ENCODE measurements around the gene KSR2. TPM values are rescaled to one million over a fixed set of nuclear protein-coding genes. Genes with fewer than 3 reads are reported as not detected.

KSR2 gene
- total RNA-seq, 4 donors from 2014 or later, result 1.2 to 11.0 (median 2.2) TPM

DNA sequence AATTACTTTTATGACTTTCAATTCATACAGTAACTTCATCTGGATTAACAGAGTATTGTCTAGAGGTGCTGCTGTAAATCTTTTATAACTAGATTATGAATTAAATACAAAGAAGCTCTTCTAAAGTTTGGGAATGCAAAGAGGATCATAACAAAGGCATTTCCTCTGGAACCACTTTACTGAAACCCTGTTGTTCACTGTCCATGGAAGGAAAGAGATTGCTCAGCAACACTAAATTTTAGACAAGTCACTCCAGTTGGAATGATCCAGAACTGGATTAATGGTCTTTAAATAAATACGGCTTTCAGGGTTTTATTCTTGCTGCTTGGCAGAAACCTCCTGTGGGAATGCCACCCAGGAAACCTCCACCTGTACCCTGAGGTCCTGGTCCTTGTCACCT lies 250.6 kb downstream of the KSR2 start:
- Histone ChIP-seq H3K4me1 (no peaks in the 10 kb centered on the region), H3K4me3 (replicated peaks in 1 of 3) (no peak overlapping the region), H3K9me3 (no peaks in the 10 kb centered on the region), H3K27me3 (no peaks in the 10 kb centered on the region), H3K36me3 (no peaks in the 10 kb centered on the region), H3K27ac (no peak overlapping the region)
- WGBS, 2 donors, result 73 to 85% methylated on average over 1 of the region's 1 CpG
- no peak for DNase-seq
- intact Hi-C loops (cut with DNase I), result no loop called here
- no peak for TF ChIP-seq POLR2A (IDR thresholded peaks at IDR 0.05)
- TF ChIP-seq, protein P1, sequence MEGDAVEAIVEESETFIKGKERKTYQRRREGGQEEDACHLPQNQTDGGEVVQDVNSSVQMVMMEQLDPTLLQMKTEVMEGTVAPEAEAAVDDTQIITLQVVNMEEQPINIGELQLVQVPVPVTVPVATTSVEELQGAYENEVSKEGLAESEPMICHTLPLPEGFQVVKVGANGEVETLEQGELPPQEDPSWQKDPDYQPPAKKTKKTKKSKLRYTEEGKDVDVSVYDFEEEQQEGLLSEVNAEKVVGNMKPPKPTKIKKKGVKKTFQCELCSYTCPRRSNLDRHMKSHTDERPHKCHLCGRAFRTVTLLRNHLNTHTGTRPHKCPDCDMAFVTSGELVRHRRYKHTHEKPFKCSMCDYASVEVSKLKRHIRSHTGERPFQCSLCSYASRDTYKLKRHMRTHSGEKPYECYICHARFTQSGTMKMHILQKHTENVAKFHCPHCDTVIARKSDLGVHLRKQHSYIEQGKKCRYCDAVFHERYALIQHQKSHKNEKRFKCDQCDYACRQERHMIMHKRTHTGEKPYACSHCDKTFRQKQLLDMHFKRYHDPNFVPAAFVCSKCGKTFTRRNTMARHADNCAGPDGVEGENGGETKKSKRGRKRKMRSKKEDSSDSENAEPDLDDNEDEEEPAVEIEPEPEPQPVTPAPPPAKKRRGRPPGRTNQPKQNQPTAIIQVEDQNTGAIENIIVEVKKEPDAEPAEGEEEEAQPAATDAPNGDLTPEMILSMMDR (IDR thresholded peaks at IDR 0.05), result no peak

GRCh38 chr12:117714203-117714602 lies 254.6 kb downstream of the KSR2 start:
- TF ChIP-seq, protein P1 (IDR thresholded peaks at IDR 0.05), result no peak
- TF ChIP-seq POLR2A (IDR thresholded peaks at IDR 0.05), result no peak
- no peak for DNase-seq
- Histone ChIP-seq H3K27ac (no peak overlapping the region), H3K4me1 (no peaks in the 10 kb centered on the region), H3K9me3 (no peaks in the 10 kb centered on the region), H3K4me3 (replicated peaks in 1 of 3) (no peak overlapping the region), H3K36me3 (no peaks in the 10 kb centered on the region), H3K27me3 (no peaks in the 10 kb centered on the region)
- 63 to 67% methylated on average over 4 of the region's 4 CpGs for WGBS, 2 donors
- intact Hi-C loops (cut with DNase I), result no loop called here

DNA sequence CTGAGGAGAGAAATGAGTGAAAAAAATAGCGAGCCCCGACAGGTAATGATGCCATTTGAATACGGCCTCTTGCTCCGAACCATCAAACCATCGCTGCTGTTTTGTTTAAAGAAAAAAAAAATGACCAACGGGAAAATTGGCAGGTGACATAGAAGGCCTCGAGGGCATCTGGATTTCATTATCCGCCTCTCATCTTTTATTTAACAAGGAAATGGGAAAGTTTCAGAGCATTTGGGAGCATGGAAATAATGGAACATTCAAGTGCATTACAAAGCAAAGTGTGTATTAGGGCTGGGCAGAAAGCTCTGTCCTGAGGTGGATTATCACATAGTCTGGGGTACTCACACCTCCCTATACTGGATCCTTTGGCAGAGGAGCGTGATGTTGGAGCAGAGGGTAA lies 258.7 kb downstream of the KSR2 start:
- no peaks in the 10 kb centered on the region for H3K36me3 ChIP-seq
- no peaks in the 10 kb centered on the region for H3K27me3 ChIP-seq
- H3K4me3 ChIP-seq (replicated peaks in 1 of 3), result no peak overlapping the region
- 82 to 89% methylated on average over 9 of the region's 9 CpGs for WGBS, 2 donors
- no peaks in the 10 kb centered on the region for H3K4me1 ChIP-seq
- no peak for TF ChIP-seq POLR2A (IDR thresholded peaks at IDR 0.05)
- TF ChIP-seq, protein P1 (IDR thresholded peaks at IDR 0.05), result no peak
- no peak overlapping the region for H3K27ac ChIP-seq
- no peak for DNase-seq
- intact Hi-C loops (cut with DNase I), result no loop called here
- H3K9me3 ChIP-seq, result no peaks in the 10 kb centered on the region

DNA sequence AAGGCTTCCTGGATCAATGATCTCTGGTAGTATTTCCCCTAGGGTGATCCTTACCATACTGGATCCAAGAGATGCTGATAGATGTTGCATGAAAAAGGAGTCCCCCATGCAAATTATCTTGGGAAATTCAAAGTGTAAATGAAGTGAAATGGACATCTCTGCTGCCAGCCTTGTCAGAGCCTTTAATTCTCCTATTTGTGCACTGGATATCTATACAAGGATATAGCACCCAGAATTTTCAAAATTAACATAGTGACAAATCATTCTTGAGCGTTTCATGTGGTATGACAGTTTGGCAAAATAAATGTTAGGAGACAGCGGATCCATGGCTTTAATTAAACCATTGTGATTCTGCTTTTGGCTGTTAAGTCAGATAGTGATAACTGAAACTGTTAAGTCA lies 260.9 kb downstream of the KSR2 start:
- no peak overlapping the region for H3K27ac ChIP-seq
- intact Hi-C loops (cut with DNase I), result no loop called here
- H3K4me3 ChIP-seq (replicated peaks in 1 of 3), result no peak overlapping the region
- H3K4me1 ChIP-seq, result no peaks in the 10 kb centered on the region
- TF ChIP-seq POLR2A (IDR thresholded peaks at IDR 0.05), result no peak
- TF ChIP-seq, protein P1 (IDR thresholded peaks at IDR 0.05), result no peak
- no peak for DNase-seq
- H3K9me3 ChIP-seq, result no peaks in the 10 kb centered on the region
- 84 to 92% methylated on average over 2 of the region's 2 CpGs for WGBS, 2 donors
- no peaks in the 10 kb centered on the region for H3K36me3 ChIP-seq
- H3K27me3 ChIP-seq, result no peaks in the 10 kb centered on the region

DNA sequence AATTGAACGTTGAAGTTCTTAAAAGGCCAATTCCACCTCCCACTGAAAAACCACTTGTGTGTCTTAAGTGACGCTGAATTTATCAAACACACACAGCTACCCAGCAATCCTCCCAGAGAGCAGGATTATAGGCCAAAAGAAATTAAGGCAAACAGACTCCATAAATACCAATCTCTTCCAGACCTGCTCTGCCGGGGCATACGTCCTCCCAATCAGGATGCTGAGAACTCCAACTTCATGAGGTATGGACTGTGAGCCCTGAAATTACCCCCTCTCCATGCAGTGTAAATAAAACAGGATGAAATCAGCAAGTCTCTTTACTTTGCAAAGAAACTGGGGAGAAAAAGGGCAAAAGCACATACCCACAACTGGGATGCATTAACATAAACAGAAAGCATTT lies 265.2 kb downstream of the KSR2 start:
- Histone ChIP-seq H3K27ac (no peak overlapping the region), H3K4me3 (replicated peaks in 1 of 3) (no peak overlapping the region), H3K27me3 (no peaks in the 10 kb centered on the region), H3K9me3 (no peaks in the 10 kb centered on the region), H3K36me3 (no peaks in the 10 kb centered on the region), H3K4me1 (no peaks in the 10 kb centered on the region)
- DNase-seq, result no peak
- intact Hi-C loops (cut with DNase I), result no loop called here
- 56 to 59% methylated on average over 4 of the region's 4 CpGs for WGBS, 2 donors
- TF ChIP-seq, protein P1 (IDR thresholded peaks at IDR 0.05), result no peak
- TF ChIP-seq POLR2A (IDR thresholded peaks at IDR 0.05), result no peak
